T-helper 9 cell (primary cell): ENCODE results near the gene KDM4C.

Experiments
- DNase-seq: peaks from one replicate; pipeline ENCODE4 v3.0.0-alpha.2; 2020

The KDM4C gene

DNA sequence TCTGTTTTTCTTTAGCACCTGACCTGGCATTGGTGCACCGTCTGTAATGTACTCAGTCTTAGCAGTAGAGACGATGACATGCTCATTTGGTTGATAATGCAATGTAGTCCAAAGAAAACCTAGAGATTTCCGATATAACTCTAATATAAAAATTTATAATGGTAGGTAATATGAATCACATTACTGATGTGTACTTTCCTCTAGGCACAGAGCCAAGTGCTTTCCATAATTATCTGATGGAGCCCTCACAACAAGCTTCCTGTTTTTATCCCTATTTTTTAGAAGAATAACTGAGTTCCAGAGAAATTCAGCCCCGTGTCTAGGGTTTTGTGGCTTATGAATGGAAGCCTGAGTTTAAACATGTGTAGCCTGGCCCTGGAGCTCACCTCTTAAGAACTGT, 53.7 kb downstream of the KDM4C start:
- DNase-seq, result no peak

DNA sequence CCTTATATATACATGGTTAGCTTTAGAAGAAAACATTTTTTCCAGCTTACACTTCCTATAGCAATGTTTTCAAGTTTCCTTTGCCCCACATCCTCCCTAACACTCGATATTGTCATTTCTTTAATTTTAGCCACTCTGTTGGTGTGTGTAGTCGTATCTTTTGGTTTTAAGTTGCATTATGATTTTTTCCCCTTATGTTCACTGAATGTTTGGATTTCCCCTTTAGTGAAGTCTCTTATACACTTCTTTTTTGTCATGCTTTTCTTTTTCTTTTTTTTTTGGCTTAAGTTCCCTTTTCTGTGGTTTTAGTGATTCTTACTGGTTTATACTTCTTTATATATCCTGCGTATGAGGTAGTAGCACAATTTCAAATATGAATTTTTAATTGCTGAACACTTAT, 58.8 kb downstream of the KDM4C start:
- DNase-seq, result no peak

DNA sequence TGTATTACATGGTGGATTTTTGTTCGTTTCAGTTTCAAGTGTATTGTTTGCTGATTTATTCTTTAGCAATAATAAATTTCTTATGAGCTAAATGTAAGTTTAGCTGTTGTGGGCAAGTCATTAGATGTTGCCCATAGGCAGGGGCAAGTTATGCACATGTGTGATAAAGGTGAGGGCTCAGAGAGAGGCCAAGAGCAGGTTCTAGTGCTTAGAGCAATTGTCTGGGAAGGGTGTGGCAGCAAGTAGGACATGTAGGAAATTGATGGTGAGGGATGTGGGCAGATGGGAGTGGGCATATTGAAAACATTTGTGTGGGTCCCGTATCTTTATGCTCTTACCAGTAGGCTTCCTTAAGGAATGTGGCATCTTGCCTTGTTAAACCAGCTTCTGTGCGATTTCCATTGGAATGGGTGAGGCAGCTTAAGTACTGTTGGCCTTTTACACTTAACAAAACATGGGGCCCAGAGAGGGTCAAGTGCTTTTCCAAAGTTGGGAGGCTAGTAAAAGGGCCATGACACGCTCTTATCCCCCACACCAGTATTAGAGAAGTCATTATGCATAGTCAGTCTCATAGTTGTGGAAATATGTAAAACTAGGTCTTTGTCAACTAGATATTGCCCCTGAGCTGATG, 60.6 kb downstream of the KDM4C start:
- no peak for DNase-seq

DNA sequence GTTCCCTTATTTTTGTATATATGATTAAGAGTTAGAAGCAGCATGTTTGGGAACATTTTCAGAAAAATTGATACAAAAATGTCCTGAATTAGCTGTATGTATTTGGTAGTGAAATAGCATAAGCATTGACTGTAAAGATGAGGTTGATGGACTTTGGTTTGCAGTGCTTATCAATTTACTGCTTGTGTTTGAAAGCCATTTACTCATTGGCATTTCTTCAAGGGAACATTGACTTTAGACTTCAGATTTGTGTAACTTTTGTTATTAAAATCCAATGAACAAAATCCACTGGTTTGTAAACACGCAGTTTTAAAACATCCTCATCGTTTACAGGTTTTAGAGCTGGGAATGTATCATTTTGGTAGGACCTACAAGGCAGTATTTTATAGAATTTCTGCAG, 61.3 kb downstream of the KDM4C start:
- DNase-seq, result no peak

DNA sequence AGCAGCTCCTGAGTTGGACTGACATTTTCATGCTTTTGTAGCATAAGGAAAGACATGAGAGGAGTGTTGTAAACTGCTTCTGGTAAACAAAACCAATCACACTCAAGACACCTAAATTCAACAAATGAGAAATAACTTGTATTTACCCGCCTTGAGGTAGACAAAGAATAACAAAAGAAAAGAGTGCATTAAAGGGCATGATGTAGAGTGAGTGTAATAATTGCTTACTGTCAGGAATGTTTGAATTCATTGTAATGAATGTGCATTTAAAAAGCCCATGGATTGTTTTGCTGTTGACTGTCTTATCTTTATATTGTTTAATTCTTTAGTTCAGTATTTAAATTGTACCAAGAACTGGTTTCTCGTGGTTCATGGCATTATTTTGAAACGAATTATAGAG, 61.8 kb downstream of the KDM4C start:
- no peak for DNase-seq

DNA sequence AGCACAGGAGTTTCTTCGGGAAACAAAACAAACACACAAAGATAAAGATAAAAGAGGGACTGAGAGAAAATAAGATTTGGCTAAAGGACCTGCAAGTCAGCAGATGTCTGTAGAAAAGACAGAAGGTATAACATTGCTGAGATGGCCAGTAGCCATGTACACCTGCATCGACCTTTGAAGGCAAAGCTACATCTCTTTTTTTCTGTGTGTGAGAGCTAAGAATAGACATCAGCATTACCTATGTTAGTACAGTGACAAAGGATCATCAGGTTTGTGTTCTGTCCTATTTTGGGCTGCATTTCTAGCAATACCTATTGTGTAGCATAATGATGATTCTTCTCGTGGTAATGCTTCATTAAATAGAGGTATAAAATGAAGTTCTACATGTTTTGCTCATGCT, 64.9 kb downstream of the KDM4C start:
- DNase-seq, result no peak

DNA sequence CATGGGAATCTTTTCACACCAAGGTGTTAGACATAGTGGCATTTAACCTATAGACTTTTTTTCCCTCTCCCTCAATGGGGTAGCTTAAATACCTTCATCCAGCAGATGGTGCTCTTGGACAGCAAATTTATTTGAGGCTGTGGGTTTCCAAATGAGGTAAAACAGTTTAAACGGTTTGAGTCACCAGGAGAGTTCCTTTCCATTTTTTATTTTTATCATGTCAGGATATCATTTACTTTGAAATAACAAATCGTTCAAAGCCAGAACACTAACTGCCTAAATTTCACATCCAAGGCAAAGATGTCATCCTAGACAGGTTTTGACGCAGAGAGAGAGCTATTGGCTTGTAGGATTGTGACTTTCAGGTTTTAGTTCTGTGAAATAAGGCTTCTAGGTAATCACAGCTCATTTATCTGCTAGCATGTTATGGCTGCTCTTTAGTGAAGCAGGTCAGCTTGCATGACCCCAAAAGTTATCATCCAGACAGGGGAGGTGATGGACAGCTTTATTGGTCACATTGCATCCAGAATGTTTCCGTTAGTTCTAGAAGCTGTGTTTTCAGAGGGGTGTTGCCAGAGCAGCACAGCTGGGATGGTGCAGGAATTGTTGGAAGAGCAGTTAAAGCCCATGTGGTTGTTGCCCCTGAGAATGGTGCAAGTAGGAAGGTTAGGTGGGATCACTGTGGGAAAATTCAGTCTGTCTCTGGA, 69.8 kb downstream of the KDM4C start:
- no peak for DNase-seq

DNA sequence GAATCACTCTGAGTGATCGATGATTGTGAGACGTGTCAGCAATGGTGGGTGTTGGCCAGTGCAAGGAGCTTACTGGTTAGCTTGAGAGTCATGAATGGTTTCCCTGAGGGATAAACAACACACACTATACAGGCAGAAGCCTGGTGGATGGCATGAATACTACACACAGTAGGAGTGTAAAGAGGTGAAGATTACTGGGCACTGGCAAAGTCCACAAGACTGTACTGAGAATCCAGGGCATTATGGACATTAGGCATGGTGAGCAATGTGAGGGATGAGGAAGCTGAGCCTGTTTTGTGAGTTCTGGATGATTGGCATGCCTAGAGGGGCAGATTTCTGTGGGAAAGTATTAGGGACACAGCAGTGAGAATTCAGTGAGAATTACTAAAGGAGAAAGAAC, 71.3 kb downstream of the KDM4C start:
- DNase-seq, result no peak

DNA sequence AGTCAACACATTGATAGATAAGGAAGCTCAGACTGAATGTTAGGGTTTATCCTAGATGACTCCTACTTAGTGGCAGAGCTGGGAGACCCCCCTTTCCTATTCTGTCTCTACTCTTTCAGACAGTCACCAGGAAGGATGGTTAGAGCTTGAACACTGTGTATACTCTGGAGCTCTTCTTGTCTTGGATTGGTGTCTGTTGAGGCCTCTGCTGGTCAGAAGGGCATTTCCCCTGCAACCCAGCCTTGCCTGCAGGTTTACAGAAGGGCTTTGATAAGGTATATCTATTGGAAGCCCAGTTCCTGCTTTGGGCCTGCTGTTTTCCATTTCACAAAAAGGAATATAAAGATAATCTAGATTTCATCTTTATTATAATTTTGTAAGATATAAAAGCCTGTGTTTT, 71.8 kb downstream of the KDM4C start:
- DNase-seq, result no peak

DNA sequence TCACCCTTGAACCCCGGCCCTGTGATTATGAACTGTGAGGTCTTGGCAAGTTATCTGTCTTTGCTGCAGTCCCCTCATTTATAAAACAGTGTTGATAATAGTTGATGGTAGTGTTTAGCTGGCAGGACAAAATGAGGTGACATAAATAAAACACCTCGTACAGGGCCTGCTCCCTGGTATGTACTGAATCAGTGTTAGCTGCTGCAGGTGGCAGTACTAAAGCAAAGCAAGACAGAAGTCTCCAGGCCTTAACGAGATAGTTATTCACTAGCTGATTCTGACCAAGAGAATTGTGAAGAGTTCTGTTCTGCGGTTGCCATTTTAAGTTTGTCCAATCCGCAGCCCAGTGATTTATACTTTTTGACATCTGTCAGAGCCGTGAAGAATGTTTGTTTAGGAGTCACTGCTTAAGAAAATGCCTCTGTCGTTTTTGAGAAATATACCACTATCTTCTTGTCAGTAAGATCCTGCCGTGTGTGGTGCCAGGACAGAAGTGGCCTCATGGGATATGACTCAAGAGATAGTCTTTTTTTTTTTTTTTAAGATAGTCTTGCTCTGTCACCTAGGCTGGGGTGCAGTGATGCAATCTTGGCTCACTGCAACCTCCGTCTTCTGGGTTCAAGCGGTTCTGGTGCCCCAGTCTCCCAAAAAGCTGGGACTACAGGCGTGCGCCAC, 75.9 kb downstream of the KDM4C start:
- DNase-seq, result no peak

DNA sequence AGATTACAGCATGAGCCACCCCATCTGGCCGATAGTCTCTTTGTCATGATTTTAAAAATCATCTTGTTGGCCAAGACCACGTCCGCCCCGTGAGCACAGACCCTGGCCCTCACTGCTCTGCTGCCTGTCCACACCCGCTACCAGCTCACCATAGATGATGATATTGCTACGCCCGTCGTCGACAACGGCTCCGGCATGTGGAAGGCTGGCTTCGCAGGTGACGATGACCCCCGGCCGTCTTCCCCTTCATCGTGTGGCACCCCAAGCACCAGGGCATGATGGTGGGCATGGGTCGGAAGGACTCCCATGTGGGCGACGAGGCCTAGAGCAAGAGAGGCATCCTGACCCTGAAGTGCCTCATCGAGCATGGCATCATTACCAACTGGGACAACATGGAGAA, 76.5 kb downstream of the KDM4C start:
- DNase-seq, result no peak

DNA sequence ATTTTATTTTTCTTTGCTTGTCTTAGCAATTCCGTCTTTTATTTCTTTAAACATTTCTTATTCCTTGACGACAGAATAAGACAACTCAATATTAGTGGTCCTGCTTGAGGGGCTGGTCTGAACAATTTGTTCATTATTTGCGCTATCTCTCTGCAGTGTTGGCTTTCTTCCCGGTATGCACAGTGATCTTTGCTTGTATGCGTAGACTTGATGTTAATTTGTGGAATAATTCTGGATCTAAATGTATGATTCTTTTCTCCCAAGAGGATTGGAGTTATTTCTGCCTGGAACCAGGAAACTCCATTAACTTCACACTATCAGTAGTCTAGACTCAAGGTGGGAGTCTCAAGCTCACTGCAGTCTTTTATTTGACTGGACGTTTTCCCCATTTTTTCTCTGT, 80.4 kb downstream of the KDM4C start:
- DNase-seq, result no peak

DNA sequence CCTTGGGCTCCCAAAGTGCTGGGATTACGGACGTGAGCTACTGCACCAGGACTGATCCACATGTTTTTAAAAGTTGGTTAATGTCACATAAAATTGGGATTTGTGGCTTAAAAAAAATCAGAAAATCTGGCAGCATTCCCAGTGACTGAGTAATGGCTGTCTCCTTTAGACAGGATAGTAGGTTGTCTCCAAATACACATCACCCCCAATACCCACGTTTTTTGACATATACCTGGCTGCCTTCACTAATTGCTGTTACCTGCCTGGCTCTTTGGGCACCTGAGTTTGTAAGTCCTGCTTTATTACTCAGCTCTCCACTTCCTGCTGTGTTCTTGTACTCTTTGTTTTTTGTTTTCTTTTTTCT, 84.8 kb downstream of the KDM4C start:
- no peak for DNase-seq

DNA sequence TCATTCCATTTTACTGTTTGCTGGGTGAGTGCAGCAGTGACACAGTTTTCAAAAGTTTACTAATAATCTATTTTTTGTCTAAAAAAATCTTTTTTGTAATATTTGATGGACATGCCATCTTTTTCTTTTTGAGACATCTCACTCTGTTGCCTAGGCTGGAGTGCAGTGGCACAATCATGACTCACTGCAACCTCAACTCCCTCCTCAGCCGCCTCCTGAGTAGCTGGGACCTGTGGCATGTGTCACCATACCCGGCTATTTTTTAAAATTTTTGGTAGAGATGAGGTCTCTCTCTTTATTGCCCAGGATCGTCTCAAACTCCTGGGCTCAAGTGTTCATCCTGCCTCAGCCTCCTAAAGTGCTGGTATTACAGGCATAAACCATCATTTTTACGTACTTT, 86.0 kb downstream of the KDM4C start:
- DNase-seq, result no peak

DNA sequence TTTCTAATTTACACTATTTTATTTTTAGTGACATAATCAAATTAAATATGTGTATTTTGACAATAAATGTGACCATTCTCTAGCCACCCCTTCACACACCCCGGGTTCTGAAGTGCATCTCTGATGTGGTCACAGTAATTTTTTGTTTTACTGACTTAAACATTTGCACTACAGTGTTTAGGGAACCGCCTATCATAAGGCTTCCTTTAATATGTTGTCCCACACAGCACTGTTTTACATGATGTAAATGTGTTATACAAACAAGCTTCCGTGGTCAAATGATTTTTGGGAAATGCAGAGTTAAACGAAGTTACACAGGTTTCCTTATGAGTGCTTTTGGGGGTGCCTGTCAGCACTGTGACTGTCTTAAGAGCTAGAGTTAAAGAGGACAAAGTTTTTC, 86.5 kb downstream of the KDM4C start:
- no peak for DNase-seq

DNA sequence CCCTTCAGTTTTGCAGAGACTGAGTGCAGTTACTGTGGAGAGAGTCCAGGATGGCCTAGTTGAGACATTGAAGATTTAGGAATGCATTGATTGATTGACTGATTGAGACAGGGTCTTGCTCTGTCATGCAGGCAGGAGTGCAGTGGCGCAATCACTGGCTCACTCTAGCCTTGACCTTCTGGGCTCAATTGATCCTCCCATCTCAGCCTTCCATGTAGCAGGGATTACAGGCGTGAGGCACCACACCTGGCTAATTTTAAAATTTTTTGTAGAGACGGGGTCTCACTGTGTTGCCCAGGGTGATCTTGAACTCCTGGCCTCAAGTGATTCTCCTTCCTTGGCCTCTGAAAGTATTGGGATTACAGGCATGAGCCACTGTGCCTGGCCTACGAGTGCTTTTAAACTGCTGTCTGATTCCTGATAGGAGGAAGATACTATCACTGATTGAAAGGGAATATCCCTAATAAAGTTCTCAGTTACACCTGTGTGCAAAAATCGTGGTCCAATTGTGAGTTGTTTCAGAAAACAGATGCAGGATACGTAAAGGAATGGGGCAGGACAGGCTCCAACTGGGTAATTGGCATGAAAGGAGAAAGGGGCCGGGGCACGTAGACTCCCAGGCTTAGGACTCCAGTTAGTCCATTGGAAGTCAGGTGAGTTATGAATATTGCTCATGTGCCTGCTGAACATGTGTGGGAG, 87.5 kb downstream of the KDM4C start:
- DNase-seq, result no peak

DNA sequence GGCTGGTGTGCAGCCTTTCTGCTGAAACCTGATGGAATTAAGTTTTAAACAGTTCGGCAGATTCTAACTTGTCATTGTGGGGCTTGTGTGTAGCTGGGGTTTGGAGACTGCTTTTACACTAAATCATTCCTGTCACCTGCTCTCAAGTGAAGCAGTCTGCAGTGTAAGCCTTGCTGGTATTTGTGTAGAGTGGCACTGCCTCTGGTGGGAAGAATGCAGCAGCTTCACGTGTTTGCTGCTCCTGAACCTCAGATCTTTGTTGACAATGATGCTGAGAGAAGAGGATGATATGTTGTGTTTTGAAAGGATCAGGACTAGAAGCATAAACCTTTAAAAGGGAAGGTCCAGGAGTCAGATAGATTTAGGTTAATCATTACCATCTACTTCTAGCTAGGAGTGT, 88.1 kb downstream of the KDM4C start:
- DNase-seq, result no peak

DNA sequence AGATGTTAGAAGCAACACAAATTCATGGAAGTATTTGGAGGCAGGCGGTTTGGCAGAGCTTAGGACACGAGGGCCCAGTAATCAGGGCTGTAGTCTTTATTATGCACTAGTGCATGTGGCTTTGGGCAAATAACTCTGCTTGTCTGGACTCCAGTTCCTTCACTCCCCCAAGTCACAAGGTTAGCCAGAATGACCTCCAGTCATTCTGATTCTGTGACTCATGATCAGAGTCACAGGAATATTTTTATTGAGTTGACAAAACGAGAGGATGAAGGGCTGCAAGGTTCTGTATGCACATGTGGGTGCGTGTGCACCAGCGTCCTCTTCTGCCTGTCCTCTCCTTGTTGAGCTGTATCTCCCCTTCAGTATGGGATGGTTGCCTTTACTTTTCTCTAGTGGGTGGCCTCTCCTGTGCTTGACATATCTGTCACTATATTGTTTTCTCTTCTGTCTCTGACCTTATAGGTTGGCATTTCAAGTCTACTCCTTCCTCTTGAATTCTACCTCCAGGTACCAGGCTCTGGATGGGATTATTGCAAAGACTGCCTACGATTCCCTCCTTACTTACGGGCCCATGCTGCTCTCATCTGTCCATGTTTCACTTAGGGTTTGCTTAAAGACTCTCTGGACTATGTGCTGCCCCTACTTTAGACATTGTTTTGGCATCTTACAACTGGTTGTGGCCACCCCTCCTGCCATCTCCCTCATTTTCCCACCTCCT, 94.6 kb downstream of the KDM4C start:
- DNase-seq, result no peak

DNA sequence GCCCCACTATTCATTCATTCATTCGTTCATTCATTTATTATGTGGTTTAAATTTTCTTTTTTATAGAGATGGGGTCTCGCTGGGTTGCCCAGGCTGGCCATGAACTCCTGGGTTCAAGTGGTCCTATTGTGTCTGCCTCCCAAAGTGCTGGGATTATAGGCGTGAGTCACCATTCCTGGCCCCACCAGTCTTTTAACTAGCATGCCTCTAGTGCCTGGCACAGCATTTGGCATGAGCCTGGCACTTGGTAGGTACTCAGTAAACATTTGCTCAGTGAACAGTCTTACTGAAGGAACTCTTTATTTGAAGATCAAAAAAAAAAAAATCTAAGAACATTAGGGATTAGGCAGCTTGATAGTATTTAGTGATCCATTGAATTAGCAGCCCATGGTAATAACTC, 98.1 kb downstream of the KDM4C start:
- DNase-seq, result no peak

DNA sequence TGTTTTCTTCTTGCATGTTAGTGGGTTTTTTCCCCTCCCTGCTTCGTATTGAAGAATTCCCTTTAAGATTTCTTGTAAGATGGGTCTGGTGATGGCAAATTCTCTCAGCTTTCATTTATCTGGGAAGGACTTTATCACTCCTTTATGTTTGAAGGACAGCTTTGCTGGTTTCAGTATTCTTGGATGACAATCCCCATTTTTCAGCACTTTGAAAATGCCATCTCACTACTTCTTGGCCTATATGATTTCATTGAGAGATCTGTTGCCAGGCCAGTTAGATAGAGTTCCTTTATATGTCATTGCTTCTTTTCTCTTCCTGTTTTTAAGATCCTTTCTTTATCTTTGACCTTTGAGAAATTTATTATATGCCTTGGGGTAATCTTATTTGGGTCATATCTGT, 106.3 kb downstream of the KDM4C start:
- no peak for DNase-seq

DNA sequence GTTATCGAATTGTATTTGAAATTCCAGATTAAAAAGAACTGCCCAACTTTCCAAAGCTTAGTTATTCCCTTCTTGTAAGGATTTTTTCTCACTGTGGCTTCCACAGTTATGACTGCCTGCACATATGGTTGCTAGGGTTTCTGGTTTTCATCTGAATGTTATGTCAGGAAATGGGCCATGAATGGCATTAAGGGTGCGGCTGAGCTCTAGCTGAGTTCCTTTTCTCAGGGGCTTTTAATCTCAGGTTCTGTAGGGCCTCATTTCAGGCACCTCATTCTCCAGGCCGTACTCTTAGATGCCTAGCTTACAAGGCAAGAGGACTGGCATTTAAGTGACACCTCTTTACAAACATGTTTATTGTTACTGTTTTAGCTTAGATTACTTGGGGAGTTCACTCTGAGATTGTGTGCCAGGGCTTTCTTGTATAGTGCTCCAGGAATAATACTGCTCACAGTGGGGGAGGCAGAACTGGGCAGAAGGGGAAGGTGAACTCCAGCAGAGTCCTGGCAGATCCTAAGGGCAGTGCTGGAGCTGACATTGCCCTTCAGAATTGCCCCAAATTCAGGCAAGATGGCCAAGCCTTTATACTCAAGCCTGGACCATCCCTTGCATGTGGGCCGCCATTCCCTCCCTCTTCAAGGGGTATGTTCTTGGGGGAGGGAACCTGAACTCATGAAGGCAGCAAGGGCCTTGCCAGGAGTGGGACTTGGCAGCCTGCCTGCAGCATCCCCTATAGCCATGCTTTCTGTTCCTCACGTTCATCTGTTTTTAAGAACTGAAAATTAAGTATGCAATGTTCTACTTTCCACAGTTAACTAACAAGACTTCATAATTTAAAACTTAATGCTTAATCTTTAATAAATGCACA, 111.5 kb downstream of the KDM4C start:
- no peak for DNase-seq

DNA sequence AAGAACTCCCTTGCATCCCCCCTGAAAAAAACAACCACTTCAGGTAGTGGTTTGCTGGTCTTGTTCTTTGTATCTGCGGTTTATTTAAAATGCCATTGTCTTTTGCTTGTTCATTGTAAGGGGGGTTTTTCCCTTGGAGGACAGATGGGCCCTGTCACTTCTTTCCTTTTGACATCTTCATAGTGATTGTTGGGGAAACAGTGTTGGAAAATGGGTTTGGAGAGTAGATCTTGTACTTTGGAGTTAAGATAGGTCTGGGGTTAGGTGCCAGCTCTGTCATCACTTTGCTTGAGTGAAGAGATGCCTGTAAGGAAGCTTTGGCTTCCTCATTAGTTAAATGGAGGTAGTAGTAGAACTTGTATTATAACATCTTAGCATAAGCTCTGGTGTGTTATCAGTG, 112.4 kb downstream of the KDM4C start:
- DNase-seq, result no peak
